Activated naive CD4-positive, alpha-beta T cell treated with anti-CD3 and anti-CD28 coated beads, Interleukin-2, amount 50 U/mL, for 24 hours (primary cell): ENCODE results near the gene CIZ1.
"Not testable (repeated sequence)": the region's sequence is repeated elsewhere in the genome, so short reads cannot be mapped to it uniquely, and the experiment has no call there.

Experiments used
- H3K27ac Mint-ChIP-seq: one replicate; pipeline ENCODE4 v1.8.0; 2021; ENCODE audit warnings: mild to moderate bottlenecking, mixed read lengths
- H3K27me3 Mint-ChIP-seq: one replicate; pipeline ENCODE4 v1.8.0; 2021; ENCODE audit warnings: mixed read lengths
- H3K36me3 Mint-ChIP-seq: one replicate; pipeline ENCODE4 v1.8.0; 2021; ENCODE audit warnings: mixed read lengths
- H3K4me1 Mint-ChIP-seq: one replicate; pipeline ENCODE4 v1.8.0; 2021; ENCODE audit warnings: mixed read lengths
- H3K4me3 Mint-ChIP-seq: one replicate; pipeline ENCODE4 v1.8.0; 2021; ENCODE audit warnings: mild to moderate bottlenecking, mixed read lengths
- H3K9me3 Mint-ChIP-seq: one replicate; pipeline ENCODE4 v1.8.0; 2021; ENCODE audit warnings: mixed read lengths

The CIZ1 gene

GRCh38 chr9:128149001-128149701 is 42.2 kb downstream of the CIZ1 start, which contains the start of gene LCN2:
LCN2 (plus strand) TSS chr9:128149453; CDS start chr9:128149526, 73 bp downstream.
- no peak within 1 kb of the TSS for H3K27ac Mint-ChIP-seq
- H3K4me1 Mint-ChIP-seq: no peaks in the 10 kb centered on the region
- no peaks in the 10 kb centered on the region for H3K27me3 Mint-ChIP-seq
- no peaks in the 10 kb centered on the region for H3K9me3 Mint-ChIP-seq
- no peaks in the 10 kb centered on the region for H3K36me3 Mint-ChIP-seq
- H3K4me3 Mint-ChIP-seq: no peak within 1 kb of the TSS

DNA sequence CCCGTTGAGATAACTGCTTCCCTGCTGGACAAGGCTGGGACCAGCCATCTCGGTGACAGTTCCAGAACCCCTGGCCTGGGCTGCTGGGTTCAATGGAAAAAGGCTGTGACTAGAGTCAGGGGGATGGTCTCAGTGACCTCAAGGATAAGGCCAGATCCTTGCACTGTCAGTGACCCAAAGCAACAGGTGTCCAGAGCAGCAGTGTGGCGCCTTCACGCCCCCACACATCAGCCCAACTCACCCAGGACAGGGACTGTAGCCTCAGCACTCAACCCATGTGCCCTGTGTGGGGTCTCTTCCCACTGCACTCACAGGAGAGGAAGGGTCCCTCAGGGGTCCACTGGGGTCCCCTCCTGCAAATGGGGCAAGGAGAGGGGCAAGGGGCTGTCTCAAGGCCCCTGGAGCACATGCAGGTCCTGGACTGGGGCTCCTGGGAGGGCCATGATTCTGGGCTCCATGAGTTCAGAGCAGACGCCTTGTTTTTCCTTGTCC is 42.8 kb downstream of the CIZ1 start:
- no peaks in the 10 kb centered on the region for H3K27me3 Mint-ChIP-seq
- H3K36me3 Mint-ChIP-seq: no peaks in the 10 kb centered on the region
- no peaks in the 10 kb centered on the region for H3K9me3 Mint-ChIP-seq
- peaks cover 2% of the 10 kb centered on the region for H3K4me1 Mint-ChIP-seq
- no peak overlapping the region for H3K27ac Mint-ChIP-seq
- H3K4me3 Mint-ChIP-seq: no peak overlapping the region

DNA sequence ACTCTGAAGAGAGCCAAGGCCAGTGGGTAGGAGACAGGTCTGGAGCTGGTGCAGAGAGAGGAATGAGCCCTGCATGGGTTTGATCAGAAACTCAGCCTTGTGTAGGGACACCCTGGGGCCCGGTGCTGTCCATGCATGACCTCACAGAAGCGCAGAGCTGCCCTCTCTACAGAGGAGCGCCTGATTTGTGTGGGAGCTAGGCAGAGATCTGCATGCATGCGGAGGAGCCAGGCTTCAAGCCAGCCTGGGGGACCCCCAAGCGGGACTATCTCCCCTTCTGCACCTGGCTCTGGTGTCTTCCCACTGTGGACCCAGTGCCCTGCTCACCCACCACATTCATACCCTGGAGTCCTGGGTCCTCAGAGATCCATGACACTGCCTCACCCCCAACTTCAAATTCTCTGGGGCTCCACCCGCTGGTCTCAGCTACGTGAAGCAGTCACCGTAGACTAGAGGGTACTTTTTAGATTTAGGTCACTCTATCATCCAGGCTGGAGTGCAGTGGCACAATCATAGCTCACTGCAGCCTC is 44.7 kb downstream of the CIZ1 start:
- no peaks in the 10 kb centered on the region for H3K36me3 Mint-ChIP-seq
- H3K4me1 Mint-ChIP-seq: peaks cover 15% of the 10 kb centered on the region
- no peaks in the 10 kb centered on the region for H3K27me3 Mint-ChIP-seq
- no peaks in the 10 kb centered on the region for H3K9me3 Mint-ChIP-seq
- H3K4me3 Mint-ChIP-seq: no peak overlapping the region
- H3K27ac Mint-ChIP-seq: no peak overlapping the region

GRCh38 chr9:128145951-128146351 is 45.4 kb downstream of the CIZ1 start:
- Mint-ChIP-seq H3K9me3 (no peaks in the 10 kb centered on the region), H3K36me3 (no peaks in the 10 kb centered on the region), H3K4me1 (peaks cover 15% of the 10 kb centered on the region), H3K4me3 (no peak overlapping the region), H3K27ac (no peak overlapping the region), H3K27me3 (no peaks in the 10 kb centered on the region)

- Mint-ChIP-seq H3K27ac (no peak overlapping the region), H3K36me3 (no peaks in the 10 kb centered on the region), H3K9me3 (no peaks in the 10 kb centered on the region), H3K4me3 (no peak overlapping the region), H3K4me1 (peaks cover 15% of the 10 kb centered on the region), H3K27me3 (no peaks in the 10 kb centered on the region)
Observed at GRCh38 chr9:128145536-128145935, 45.8 kb downstream of the CIZ1 start.

DNA sequence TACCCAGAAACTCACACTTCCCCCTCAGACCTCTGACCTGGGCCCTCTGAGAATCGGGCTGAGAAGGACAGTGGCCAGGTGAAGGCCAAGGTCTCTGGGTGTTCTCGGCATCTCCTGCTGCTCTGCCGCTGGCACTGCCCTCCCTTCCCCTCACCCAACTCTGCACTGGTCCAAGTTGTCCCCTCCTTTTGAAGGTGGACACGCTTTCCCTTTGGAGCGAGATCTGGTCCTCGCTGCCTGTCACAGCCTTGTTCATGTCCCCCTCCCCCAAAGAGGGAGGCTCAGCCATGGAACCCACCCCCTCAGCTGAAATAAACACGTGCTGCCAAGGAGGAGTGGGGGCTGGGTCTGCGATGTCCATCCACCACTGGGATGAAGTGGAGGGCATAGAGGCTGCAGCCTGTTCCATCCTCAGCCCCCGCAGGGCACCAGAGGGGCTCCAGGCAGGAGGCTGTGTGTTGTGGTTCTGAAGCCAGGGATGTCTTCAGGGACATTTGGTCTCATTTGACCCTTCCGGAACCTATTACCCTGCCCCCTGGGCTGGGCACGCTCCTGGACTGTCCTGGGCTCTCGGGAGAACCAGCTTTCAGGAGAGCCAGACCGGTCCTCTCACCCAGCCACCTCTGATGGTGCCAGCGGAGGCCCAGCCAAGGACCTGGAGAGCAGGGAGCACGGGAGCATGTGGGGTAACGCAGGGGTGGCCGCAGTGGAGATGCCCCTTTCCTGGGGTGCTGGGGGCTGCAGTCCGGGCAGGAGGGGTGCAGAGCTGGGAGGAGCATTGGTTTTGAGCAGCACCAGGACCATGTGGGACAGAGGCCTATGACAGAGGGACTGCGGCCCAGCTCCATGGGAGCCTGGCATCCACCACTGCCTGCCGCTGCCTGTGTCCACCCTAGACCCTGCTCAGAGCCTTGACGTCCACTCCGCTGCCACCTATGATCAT is 46.9 kb downstream of the CIZ1 start:
- Mint-ChIP-seq H3K36me3 (no peaks in the 10 kb centered on the region), H3K27me3 (no peaks in the 10 kb centered on the region), H3K27ac (no peak overlapping the region), H3K4me3 (no peak overlapping the region), H3K4me1 (peaks cover 15% of the 10 kb centered on the region), H3K9me3 (no peaks in the 10 kb centered on the region)

- H3K9me3 Mint-ChIP-seq: no peaks in the 10 kb centered on the region
- H3K4me3 Mint-ChIP-seq: no peak overlapping the region
- H3K36me3 Mint-ChIP-seq: no peaks in the 10 kb centered on the region
- no peak overlapping the region for H3K27ac Mint-ChIP-seq
- no peaks in the 10 kb centered on the region for H3K27me3 Mint-ChIP-seq
- peaks cover 15% of the 10 kb centered on the region for H3K4me1 Mint-ChIP-seq
Observed at GRCh38 chr9:128143525-128144238, 47.7 kb downstream of the CIZ1 start.

- H3K36me3 Mint-ChIP-seq: no peaks in the 10 kb centered on the region
- no peaks in the 10 kb centered on the region for H3K9me3 Mint-ChIP-seq
- H3K4me1 Mint-ChIP-seq: peaks cover 15% of the 10 kb centered on the region
- no peak overlapping the region for H3K27ac Mint-ChIP-seq
- no peak overlapping the region for H3K4me3 Mint-ChIP-seq
- no peaks in the 10 kb centered on the region for H3K27me3 Mint-ChIP-seq
Observed at GRCh38 chr9:128142596-128142995, 48.8 kb downstream of the CIZ1 start.

DNA sequence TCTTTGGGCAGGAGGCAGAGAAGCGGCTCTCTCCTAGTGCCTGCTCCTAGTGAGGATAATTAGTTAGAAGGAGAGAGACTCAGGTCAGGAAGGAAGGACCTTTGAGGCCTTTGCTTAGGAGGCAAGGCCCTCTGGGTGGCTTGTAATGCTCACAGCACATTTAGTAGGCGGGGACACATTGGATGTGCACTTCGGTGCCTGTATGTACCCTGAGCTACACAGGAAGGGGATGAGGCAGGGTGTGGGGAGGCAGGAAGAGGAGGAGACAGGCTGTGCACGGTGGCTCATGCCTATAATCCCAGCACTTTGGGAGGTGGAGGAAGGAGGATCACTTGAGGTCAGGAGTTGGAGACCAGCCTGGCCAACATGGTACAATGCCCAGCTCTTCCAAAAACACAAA is 49.3 kb downstream of the CIZ1 start:
- H3K36me3 Mint-ChIP-seq: no peaks in the 10 kb centered on the region
- peaks cover 15% of the 10 kb centered on the region for H3K4me1 Mint-ChIP-seq
- no peak overlapping the region for H3K4me3 Mint-ChIP-seq
- H3K27ac Mint-ChIP-seq: no peak overlapping the region
- no peaks in the 10 kb centered on the region for H3K9me3 Mint-ChIP-seq
- H3K27me3 Mint-ChIP-seq: no peaks in the 10 kb centered on the region

DNA sequence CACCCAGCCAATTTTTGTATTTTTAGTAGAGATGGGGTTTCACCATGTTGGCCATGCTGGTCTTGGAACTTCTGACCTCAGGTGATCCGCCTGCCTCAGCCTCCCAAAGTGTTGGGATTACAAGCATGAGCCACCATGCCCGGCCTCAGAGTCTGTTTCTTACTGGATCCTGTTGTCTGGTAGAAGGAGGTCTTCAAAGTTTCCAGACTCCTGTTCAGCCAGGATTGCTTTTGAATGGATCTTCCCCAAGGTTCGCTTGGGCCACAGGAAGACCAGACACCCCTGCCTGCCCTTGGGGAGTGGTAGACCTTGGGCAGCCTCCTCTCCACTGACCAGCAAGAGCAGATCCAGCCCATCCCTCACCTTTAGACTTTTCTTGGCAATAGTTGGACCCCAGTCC is 49.8 kb downstream of the CIZ1 start:
- Mint-ChIP-seq H3K27ac (no peak overlapping the region), H3K36me3 (no peaks in the 10 kb centered on the region), H3K9me3 (no peaks in the 10 kb centered on the region), H3K4me3 (no peak overlapping the region), H3K4me1 (peaks cover 15% of the 10 kb centered on the region), H3K27me3 (no peaks in the 10 kb centered on the region)

DNA sequence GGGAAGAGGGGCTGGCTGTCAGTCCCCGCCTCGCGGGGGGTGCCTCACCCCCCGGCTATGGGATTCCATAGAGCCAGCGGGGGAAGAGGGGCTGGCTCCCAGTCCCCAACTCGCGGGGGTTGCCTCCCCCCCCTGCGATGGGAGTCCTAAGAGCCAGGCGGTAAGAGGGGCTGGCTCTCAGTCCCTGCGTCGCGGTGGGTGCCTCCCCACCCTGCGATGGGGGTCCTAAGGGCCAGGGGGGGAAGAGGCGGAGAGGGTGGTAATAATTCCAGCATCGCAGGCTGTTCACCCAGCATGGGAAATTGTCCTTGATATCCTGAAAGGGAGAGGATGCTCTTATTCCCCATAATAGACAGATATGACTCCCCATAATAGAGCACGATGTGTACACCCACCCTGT is 51.8 kb downstream of the CIZ1 start:
- Mint-ChIP-seq H3K36me3 (no peaks in the 10 kb centered on the region), H3K27ac (no peak overlapping the region), H3K4me3 (no peak overlapping the region), H3K9me3 (no peaks in the 10 kb centered on the region), H3K4me1 (peaks cover 18% of the 10 kb centered on the region), H3K27me3 (no peaks in the 10 kb centered on the region)

DNA sequence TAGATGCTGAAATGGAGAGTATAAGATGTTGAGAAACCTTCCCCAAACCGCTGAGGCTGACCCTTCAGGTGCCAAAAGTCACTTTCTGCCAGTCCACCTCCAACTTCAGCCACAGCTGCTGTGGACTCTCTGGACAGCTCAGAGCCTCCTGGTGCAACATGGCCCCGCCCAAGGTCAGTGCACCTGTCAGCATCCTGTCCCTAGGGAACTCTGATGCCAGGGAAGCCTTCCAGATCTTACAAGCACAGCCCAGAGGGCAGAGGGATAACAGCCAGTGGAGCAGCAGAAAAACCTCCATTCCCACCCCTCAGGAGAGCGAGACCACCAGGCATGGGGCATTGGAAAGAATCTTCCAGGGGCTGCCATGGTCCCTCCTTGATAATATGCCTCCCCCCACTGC is 53.4 kb downstream of the CIZ1 start:
- peaks cover 1% of the 10 kb centered on the region for H3K27me3 Mint-ChIP-seq
- H3K36me3 Mint-ChIP-seq: no peaks in the 10 kb centered on the region
- H3K4me3 Mint-ChIP-seq: no peak overlapping the region
- H3K9me3 Mint-ChIP-seq: no peaks in the 10 kb centered on the region
- H3K27ac Mint-ChIP-seq: no peak overlapping the region
- peaks cover 14% of the 10 kb centered on the region for H3K4me1 Mint-ChIP-seq

GRCh38 chr9:128136816-128137793 is 54.3 kb downstream of the CIZ1 start:
- no peak overlapping the region for H3K4me3 Mint-ChIP-seq
- H3K4me1 Mint-ChIP-seq: peaks cover 8% of the 10 kb centered on the region
- H3K27ac Mint-ChIP-seq: no peak overlapping the region
- no peaks in the 10 kb centered on the region for H3K9me3 Mint-ChIP-seq
- no peaks in the 10 kb centered on the region for H3K36me3 Mint-ChIP-seq
- peaks cover 1% of the 10 kb centered on the region for H3K27me3 Mint-ChIP-seq

DNA sequence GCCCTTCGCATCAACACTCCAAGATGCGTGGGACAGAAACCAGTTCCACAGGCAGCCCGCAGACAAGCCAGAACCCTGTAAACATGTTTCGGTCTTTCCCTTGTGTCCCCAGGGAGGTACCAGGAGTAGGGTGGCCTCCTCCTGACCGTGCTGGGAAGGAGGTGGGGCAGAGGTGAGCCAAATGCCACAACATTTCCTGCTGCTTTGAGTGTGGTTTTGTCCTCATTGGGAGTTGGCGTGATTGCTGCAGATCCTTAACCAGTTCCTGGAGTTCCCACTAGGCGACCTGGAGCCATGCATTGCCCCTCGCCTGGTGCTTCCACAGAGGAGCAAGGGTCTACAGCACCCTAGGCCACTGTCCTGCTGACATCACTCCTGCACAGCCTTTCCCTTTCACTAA is 55.8 kb downstream of the CIZ1 start:
- not testable (repeated sequence) for H3K4me1 Mint-ChIP-seq, H3K36me3 Mint-ChIP-seq, H3K4me3 Mint-ChIP-seq, H3K27ac Mint-ChIP-seq, H3K9me3 Mint-ChIP-seq, H3K27me3 Mint-ChIP-seq
